ENCODE measurements around the gene SLK. TPM values are rescaled to one million over a fixed set of nuclear protein-coding genes. Genes with fewer than 3 reads are reported as not detected.

Gene SLK
- total and polyA plus RNA-seq, 10 of the 15 experiments (the other 5 are each of a cell fraction or from before 2014, with no cell fraction given), result 2.5 to 24.2 (median 11.1) TPM

- TF ChIP-seq HSF1 (IDR thresholded peaks at IDR 0.05; ENCODE audit: low read depth, low read length) (no peak), SMAD5 (IDR thresholded peaks at IDR 0.05; ENCODE audit: low read depth) (no peak), YY1 (IDR thresholded peaks at IDR 0.05; ENCODE audit: low read depth, low read length) (no peak), RAD21 (IDR thresholded peaks at IDR 0.05; ENCODE audit: insufficient read depth, low read depth, low read length) (no peak), CBFB (IDR thresholded peaks at IDR 0.05; ENCODE audit: low read depth) (no peak)
Measured at GRCh38 chr10:104038537-104038936, 71.6 kb downstream of the SLK start (continued).

DNA sequence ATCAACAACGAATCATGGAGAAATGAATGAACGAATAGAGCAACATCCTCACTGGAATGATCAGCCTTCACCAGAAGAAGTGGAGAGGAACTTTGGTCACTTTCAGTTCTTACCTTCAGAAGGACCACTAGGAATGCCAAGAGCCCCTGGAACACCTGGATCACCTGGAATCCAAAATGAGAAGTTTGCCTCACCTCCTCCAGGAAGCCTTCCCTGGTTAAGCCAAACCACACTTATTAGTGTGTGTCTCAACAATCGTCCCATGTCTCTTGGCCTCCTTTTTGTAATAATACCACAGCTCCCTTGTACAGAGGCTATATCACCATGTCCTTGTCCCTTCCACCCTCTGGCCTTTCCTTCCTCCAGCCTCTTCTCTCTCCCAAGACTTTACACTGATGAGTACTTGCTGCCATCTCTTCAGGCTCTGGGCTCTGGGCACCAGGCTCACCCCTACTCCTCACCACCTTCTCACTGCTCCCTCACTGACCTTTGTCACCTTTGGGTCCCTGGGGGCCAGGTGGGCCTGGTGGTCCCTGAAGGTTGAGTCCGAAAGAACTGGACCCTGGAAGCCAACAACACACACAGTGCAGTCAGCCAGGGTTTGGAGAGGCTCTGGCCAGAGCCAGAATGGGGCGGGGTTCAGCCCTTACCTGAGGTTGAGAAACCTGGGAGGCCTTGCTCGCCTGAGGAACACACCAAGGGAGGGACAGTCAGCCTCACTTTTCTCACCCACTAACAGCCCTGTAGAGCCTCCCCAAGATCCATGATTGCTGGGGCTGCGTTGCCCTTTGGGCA is 72.2 kb downstream of the SLK start:
- ATAC-seq, result no peak
- no peak for DNase-seq (ENCODE audit: low read depth, low spot score)
- ChIA-PET RAD21 (ENCODE audit: unreplicated experiment) (no interaction called here), CTCF (no interaction called here), SMC1A (ENCODE audit: uncharacterized antibody, unreplicated experiment) (interaction anchor here (0.6 to 1.5 kb wide), 2 partner anchors 10 to 122 kb away, joined by 3 to 4 read pairs; no protein-coding TSS in a partner anchor), POLR2A (no interaction called here)
- in situ Hi-C loops (cut with MboI) (no loop called here), intact Hi-C loops (cut with micrococcal nuclease; ENCODE audit: unreplicated experiment) (no loop called here)
- BruUV-seq (replicated peaks), result no TSS peak
- no peaks in the 10 kb centered on the region for H3K9me3 ChIP-seq (replicated peaks; ENCODE audit: control insufficient read depth, insufficient read depth, low read length)
- FAIRE-seq, result no peak
- H4K20me1 ChIP-seq (ENCODE audit: control insufficient read depth, insufficient read depth), result no peaks in the 10 kb centered on the region
- H3K4me1 ChIP-seq (ENCODE audit: control insufficient read depth, insufficient read depth, low read length), result no peaks in the 10 kb centered on the region
- H3K36me3 ChIP-seq (ENCODE audit: control insufficient read depth in 2 of 2, insufficient read depth in 2 of 2, low read length in 1 of 2), result no peaks in the 10 kb centered on the region
- H3K27ac ChIP-seq (ENCODE audit: control insufficient read depth, insufficient read depth), result no peak overlapping the region
- no peak overlapping the region for H3K4me2 ChIP-seq (ENCODE audit: control insufficient read depth, insufficient read depth)
- H3K9ac ChIP-seq (ENCODE audit: control insufficient read depth, insufficient read depth, low read length), result no peak overlapping the region
- no peak overlapping the region for H3K4me3 ChIP-seq
- WGBS (ENCODE audit: insufficient coverage, insufficient replicate concordance, low lambda C conversion rate, missing lambda C conversion rate), result 24% methylated on average over 7 of the region's 7 CpGs
- H2AFZ ChIP-seq (ENCODE audit: control insufficient read depth, low read depth, low read length), result no peak overlapping the region
- H3K79me2 ChIP-seq (ENCODE audit: control insufficient read depth, insufficient read depth, low read length), result no peaks in the 10 kb centered on the region
- H3K27me3 ChIP-seq (replicated peaks in 1 of 2; ENCODE audit: control insufficient read depth in 2 of 2, insufficient read depth in 2 of 2, low read length in 1 of 2), result no peaks in the 10 kb centered on the region; a peak in 1 of 4 replicates
- no peak for TF ChIP-seq CBX5 (IDR thresholded peaks at IDR 0.05; ENCODE audit: low read depth)
- no peak for TF ChIP-seq PKNOX1 (IDR thresholded peaks at IDR 0.05)
- no peak for TF ChIP-seq CBX3 (IDR thresholded peaks at IDR 0.05; ENCODE audit: borderline replicate concordance, low read depth)
- no peak for TF ChIP-seq E2F8 (IDR thresholded peaks at IDR 0.05; ENCODE audit: low read depth, partially characterized antibody)
- TF ChIP-seq ZNF207 (IDR thresholded peaks at IDR 0.05; ENCODE audit: borderline replicate concordance), result no peak
- TF ChIP-seq ZBTB11 (CRISPR knock-in tag; IDR thresholded peaks at IDR 0.05), result no peak
- no peak for TF ChIP-seq PAX8 (IDR thresholded peaks at IDR 0.05)
- TF ChIP-seq ETV6 (conservative IDR thresholded peaks at IDR 0.05 in 1 of 2, IDR thresholded peaks at IDR 0.05 in 1 of 2; ENCODE audit: borderline replicate concordance in 1 of 2, low read depth in 1 of 2), result no peak

Measured in GM12878 (cell line).